NB4 (cell line): ENCODE results near the gene SENP7.

ENCODE experiments used
- CTCF ChIP-seq: IDR thresholded peaks from one replicate; pipeline ENCODE4 v1.5.1; 2012; ENCODE audit warnings: low read depth, low read length
- MYC ChIP-seq: IDR thresholded peaks from 2 replicates; pipeline ENCODE4 v1.6.1; 2011; ENCODE audit warnings: low read depth, low read length
- POLR2A ChIP-seq: IDR thresholded peaks from 2 replicates; pipeline ENCODE4 v1.6.1; 2011; ENCODE audit warnings: mild to moderate bottlenecking; ENCODE audit not compliant: insufficient read length; ENCODE audit errors: extremely low read depth
- TF ChIP-seq, protein P1 (sequence below): IDR thresholded peaks from 2 replicates; pipeline ENCODE4 v1.6.1; 2011; ENCODE audit warnings: low read depth, low read length

DNA sequence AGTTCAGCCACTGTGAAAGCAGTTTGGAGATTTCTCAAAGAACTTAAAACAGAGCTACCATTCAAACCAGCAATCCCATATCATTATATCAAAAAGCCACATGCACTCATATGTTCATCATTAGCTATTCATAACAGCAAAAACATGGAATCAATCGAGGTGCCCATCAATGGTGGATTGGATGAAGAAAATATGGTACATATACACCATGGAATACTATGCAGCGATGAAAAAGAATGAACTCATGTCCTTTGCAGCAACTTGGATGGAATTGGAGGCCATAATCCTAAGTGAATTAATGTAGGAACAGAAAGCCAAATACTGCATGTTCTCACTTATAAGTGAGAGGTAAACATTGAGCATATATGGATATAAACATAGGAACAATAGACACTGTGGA lies 224.7 kb downstream of the SENP7 start:
- TF ChIP-seq POLR2A: no peak
- TF ChIP-seq CTCF: no peak
- TF ChIP-seq, protein P1, sequence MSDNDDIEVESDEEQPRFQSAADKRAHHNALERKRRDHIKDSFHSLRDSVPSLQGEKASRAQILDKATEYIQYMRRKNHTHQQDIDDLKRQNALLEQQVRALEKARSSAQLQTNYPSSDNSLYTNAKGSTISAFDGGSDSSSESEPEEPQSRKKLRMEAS: no peak
- TF ChIP-seq MYC: no peak
